Calu3 (cell line): Measurements from ENCODE around the gene PCK1. TPM values are rescaled to one million over a fixed set of nuclear protein-coding genes. Genes with fewer than 3 reads are reported as not detected.

Experiments
- BruUV-seq: library from RNA; stranded (reverse); fragments of 400-500 nt; replicated peaks from 2 replicates; lab custom pipeline; 2021; lab: Mats Ljungman, UMichigan
- CTCF ChIA-PET: fragments of 300-600 bp; sonication (Branson Sonifier 250); formaldehyde crosslinking; loops from one replicate; lab custom pipeline; 2022; ENCODE audit warnings: antibody characterized with exemption; lab: Charles Lee
- DNase-seq: peaks from one replicate; pipeline ENCODE4 v3.0.0; 2022
- H3K27ac Mint-ChIP-seq: one replicate; pipeline ENCODE4 v1.8.0; 2022; ENCODE audit warnings: mixed read lengths; ENCODE audit not compliant: unreplicated experiment
- H3K27me3 Mint-ChIP-seq: one replicate; pipeline ENCODE4 v1.8.0; 2022; ENCODE audit warnings: mixed read lengths; ENCODE audit not compliant: unreplicated experiment
- H3K36me3 Mint-ChIP-seq: one replicate; pipeline ENCODE4 v1.8.0; 2022; ENCODE audit warnings: mild to moderate bottlenecking, moderate library complexity, mixed read lengths; ENCODE audit not compliant: insufficient read depth, unreplicated experiment
- H3K4me1 Mint-ChIP-seq: one replicate; pipeline ENCODE4 v1.8.0; 2022; ENCODE audit warnings: mild to moderate bottlenecking, low read depth, mixed read lengths; ENCODE audit not compliant: unreplicated experiment
- H3K4me3 Mint-ChIP-seq: one replicate; pipeline ENCODE4 v1.8.0; 2022; ENCODE audit warnings: mild to moderate bottlenecking, low read depth, moderate library complexity, mixed read lengths; ENCODE audit not compliant: unreplicated experiment
- H3K9me3 Mint-ChIP-seq: one replicate; pipeline ENCODE4 v1.8.0; 2022; ENCODE audit warnings: low read depth, mixed read lengths; ENCODE audit not compliant: unreplicated experiment
- intact Hi-C: fragments of 100-400 bp; cut with micrococcal nuclease; formaldehyde crosslinking; loops from one replicate; pipeline ENCODE4 v1.10.0; 2022; ENCODE audit not compliant: unreplicated experiment
- total RNA-seq: library from RNA; stranded (reverse); gene quantifications from 2 replicates; pipeline ENCODE4 v1.2.3, GENCODE V29; 2022
- TF ChIP-seq, protein P1 (sequence below): fragments of 200-600 bp; IDR thresholded peaks from one replicate; pipeline ENCODE4 v1.8.0; 2022; ENCODE audit warnings: antibody characterized with exemption; ENCODE audit not compliant: unreplicated experiment

PCK1 gene
- total RNA-seq, 1 experiment from 2014 or later: 0.19 TPM

DNA sequence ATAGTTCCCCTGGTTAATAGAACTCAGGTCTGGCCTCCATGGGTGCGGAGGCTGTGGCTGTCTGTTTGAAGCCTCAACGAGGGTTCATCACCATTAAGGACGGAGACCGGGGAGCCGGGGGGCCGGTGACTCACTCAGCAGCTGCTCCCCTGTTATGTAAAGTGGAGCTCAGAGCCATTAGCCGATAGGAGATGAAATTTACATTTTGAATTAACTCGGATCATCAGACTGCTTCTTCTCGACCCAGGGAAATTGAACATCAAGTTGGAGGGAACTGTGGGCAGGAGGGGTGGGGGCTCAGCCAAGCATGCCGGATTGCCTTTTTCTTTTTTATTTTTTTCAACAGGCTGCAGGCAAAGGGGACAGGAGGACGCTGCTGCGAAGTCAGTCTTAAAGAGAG is 12.3 kb downstream of the PCK1 start:
- H3K27me3 Mint-ChIP-seq: no peaks in the 10 kb centered on the region
- no peak overlapping the region for H3K4me3 Mint-ChIP-seq
- H3K36me3 Mint-ChIP-seq: no peaks in the 10 kb centered on the region
- CTCF ChIA-PET: interaction anchor here (0.5 to 0.7 kb wide), 2 partner anchors 14 to 937 kb away, joined by 3 read pairs; no protein-coding TSS in a partner anchor
- BruUV-seq: no TSS peak
- TF ChIP-seq, protein P1, sequence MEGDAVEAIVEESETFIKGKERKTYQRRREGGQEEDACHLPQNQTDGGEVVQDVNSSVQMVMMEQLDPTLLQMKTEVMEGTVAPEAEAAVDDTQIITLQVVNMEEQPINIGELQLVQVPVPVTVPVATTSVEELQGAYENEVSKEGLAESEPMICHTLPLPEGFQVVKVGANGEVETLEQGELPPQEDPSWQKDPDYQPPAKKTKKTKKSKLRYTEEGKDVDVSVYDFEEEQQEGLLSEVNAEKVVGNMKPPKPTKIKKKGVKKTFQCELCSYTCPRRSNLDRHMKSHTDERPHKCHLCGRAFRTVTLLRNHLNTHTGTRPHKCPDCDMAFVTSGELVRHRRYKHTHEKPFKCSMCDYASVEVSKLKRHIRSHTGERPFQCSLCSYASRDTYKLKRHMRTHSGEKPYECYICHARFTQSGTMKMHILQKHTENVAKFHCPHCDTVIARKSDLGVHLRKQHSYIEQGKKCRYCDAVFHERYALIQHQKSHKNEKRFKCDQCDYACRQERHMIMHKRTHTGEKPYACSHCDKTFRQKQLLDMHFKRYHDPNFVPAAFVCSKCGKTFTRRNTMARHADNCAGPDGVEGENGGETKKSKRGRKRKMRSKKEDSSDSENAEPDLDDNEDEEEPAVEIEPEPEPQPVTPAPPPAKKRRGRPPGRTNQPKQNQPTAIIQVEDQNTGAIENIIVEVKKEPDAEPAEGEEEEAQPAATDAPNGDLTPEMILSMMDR: no peak
- no peak for DNase-seq
- H3K9me3 Mint-ChIP-seq: no peaks in the 10 kb centered on the region
- no peak overlapping the region for H3K27ac Mint-ChIP-seq
- H3K4me1 Mint-ChIP-seq: no peaks in the 10 kb centered on the region
- intact Hi-C loops: no loop called here

DNA sequence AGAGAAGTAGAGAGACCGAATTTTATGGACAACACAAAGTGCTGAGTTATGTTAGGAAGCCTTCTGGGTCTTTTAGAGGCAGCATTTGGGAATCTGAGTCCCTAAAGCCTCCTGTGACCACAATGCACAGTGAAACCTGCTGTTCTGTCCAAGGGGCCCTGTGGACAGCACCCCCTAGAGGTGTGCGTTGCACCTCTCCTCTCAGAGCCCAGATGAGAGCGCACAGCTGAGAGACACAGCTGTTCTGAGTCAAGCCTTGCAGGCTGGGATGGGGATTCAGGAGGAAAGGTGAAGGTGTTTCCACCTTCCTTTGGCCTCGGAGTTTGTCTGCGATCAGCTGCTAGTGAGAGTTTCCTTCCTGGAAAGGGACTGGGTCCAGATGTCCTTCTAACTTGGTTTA is 13.0 kb downstream of the PCK1 start:
- CTCF ChIA-PET: interaction anchor here (0.5 kb wide), 1 partner anchor 937 kb away, joined by 3 read pairs; no protein-coding TSS in a partner anchor
- TF ChIP-seq, protein P1: peak; percentile 20
- no peak overlapping the region for H3K4me3 Mint-ChIP-seq
- intact Hi-C loops: no loop called here
- H3K36me3 Mint-ChIP-seq: no peaks in the 10 kb centered on the region
- H3K27ac Mint-ChIP-seq: no peak overlapping the region
- no peaks in the 10 kb centered on the region for H3K27me3 Mint-ChIP-seq
- DNase-seq: no peak
- no peaks in the 10 kb centered on the region for H3K4me1 Mint-ChIP-seq
- no TSS peak for BruUV-seq
- no peaks in the 10 kb centered on the region for H3K9me3 Mint-ChIP-seq

DNA sequence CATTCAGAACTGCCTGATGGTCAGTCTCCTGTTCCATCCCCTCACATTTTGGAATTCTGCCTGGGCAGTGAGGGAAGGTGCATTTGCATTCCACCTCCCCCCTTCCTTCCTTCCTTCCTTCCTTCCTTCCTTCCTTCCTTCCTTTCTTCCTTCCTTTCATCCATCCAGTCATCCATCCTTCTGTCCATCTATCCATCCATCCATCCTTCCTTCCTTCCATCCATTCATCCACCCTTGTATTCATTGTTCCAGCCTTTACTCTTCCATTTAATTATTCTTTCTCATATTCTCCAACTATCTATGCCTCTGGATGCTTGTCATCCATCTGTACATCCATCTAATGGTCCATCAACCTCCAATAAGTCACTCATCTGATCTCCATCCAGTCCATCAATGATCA is 14.0 kb downstream of the PCK1 start:
- Mint-ChIP-seq H3K36me3 (no peaks in the 10 kb centered on the region), H3K9me3 (no peaks in the 10 kb centered on the region), H3K27me3 (peaks cover 10% of the 10 kb centered on the region), H3K27ac (no peak overlapping the region), H3K4me1 (no peaks in the 10 kb centered on the region), H3K4me3 (no peak overlapping the region)
- no peak for DNase-seq
- BruUV-seq: no TSS peak
- CTCF ChIA-PET: interaction anchor here (0.9 to 1.0 kb wide), 2 partner anchors 12 to 949 kb away, joined by 3 to 4 read pairs; no protein-coding TSS in a partner anchor
- TF ChIP-seq, protein P1: no peak
- intact Hi-C loops: no loop called here

DNA sequence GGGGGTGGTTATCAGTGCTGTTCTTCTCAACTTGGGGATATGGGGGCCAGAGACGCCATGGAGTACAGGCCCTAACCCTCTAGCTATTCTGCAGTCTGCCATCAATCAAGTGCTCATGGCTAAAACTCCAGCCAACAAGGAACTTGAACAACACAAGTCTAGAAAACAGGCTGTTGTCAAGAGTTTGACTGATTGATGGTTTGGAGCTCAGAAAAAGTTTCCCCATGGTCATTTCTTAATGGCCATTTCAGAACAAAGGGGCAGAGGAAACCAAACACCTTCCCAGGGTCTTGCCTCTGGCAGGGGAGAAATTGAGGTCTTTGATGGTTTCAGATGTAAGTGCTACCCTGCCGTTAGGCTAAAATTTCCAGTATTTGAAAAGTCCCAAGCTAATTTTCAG is 15.1 kb downstream of the PCK1 start:
- H3K36me3 Mint-ChIP-seq: no peaks in the 10 kb centered on the region
- peaks cover 21% of the 10 kb centered on the region for H3K27me3 Mint-ChIP-seq
- no peak overlapping the region for H3K27ac Mint-ChIP-seq
- no TSS peak for BruUV-seq
- intact Hi-C loops: no loop called here
- CTCF ChIA-PET: interaction anchor here (1.0 kb wide), 1 partner anchor 11 kb away, joined by 3 read pairs; no protein-coding TSS in a partner anchor
- TF ChIP-seq, protein P1: no peak
- H3K4me3 Mint-ChIP-seq: no peak overlapping the region
- no peak for DNase-seq
- no peaks in the 10 kb centered on the region for H3K4me1 Mint-ChIP-seq
- no peaks in the 10 kb centered on the region for H3K9me3 Mint-ChIP-seq
